H9 (cell line): ENCODE results near the gene CREB3L2. TPM values are rescaled to one million over a fixed set of nuclear protein-coding genes. Genes with fewer than 3 reads are reported as not detected.

Source experiments
- DNase-seq: peaks from one replicate; pipeline ENCODE4 v3.0.0-alpha.2; 2017
- H2AFZ ChIP-seq: one replicate; pipeline ENCODE4 v1.6.1; 2013; ENCODE audit warnings: mild to moderate bottlenecking, low read length, control low read depth, moderate library complexity
- H2AK5ac ChIP-seq: 2 replicates; pipeline ENCODE4 v1.6.1; 2013; ENCODE audit warnings: low read length, control low read depth, mixed read lengths; ENCODE audit not compliant: insufficient read length
- H2BK120ac ChIP-seq: one replicate; pipeline ENCODE4 v1.6.1; 2013; ENCODE audit warnings: low read depth, mild to moderate bottlenecking, low read length, control low read depth, inconsistent platforms; ENCODE audit not compliant: poor library complexity, severe bottlenecking
- H2BK12ac ChIP-seq: 2 replicates; pipeline ENCODE4 v1.6.1; 2013; ENCODE audit warnings: low read length, control low read depth, mixed read lengths, low read depth; ENCODE audit not compliant: insufficient read length
- H2BK15ac ChIP-seq: 2 replicates; pipeline ENCODE4 v1.6.1; 2013; ENCODE audit warnings: low read depth, low read length, control low read depth
- H2BK20ac ChIP-seq: one replicate; pipeline ENCODE4 v1.6.1; 2013; ENCODE audit warnings: low read depth, mild to moderate bottlenecking, low read length, control low read depth, inconsistent platforms; ENCODE audit not compliant: poor library complexity, severe bottlenecking
- H2BK5ac ChIP-seq: 2 replicates; pipeline ENCODE4 v1.6.1; 2013; ENCODE audit warnings: low read length, control low read depth, mixed read lengths; ENCODE audit not compliant: insufficient read length
- H3K14ac ChIP-seq: 2 replicates; pipeline ENCODE4 v1.6.1; 2013; ENCODE audit warnings: low read length, control low read depth; ENCODE audit not compliant: insufficient read depth
- H3K18ac ChIP-seq: 2 replicates; pipeline ENCODE4 v1.6.1; 2013; ENCODE audit warnings: low read depth, mild to moderate bottlenecking, mixed read lengths, low read length, control low read depth; ENCODE audit not compliant: insufficient read length
- H3K23ac ChIP-seq: 2 replicates; pipeline ENCODE4 v1.6.1; 2013; ENCODE audit warnings: low read length, control low read depth, mixed read lengths, low read depth; ENCODE audit not compliant: insufficient read length
- H3K23me2 ChIP-seq: 2 replicates; pipeline ENCODE4 v1.6.1; 2013; ENCODE audit warnings: low read depth, mild to moderate bottlenecking, mixed read lengths, low read length, control low read depth; ENCODE audit not compliant: insufficient read length, poor library complexity, severe bottlenecking
- H3K27ac ChIP-seq: 2 replicates; pipeline ENCODE4 v1.5.1; 2013; ENCODE audit warnings: low read length, control low read depth, mixed read lengths, low read depth; ENCODE audit not compliant: insufficient read length
- H3K27me3 ChIP-seq: 2 replicates; pipeline ENCODE4 v1.6.1; 2013; ENCODE audit warnings: low read length, control low read depth, inconsistent platforms; ENCODE audit not compliant: insufficient read depth
- H3K4ac ChIP-seq: 2 replicates; pipeline ENCODE4 v1.6.1; 2013; ENCODE audit warnings: low read depth, mild to moderate bottlenecking, control low read depth, inconsistent platforms, low read length, moderate library complexity
- H3K4me1 ChIP-seq: 2 replicates; pipeline ENCODE4 v1.6.1; 2013; ENCODE audit warnings: low read length, control low read depth, inconsistent platforms; ENCODE audit not compliant: insufficient read depth
- H3K4me2 ChIP-seq: 2 replicates; pipeline ENCODE4 v1.6.1; 2013; ENCODE audit warnings: low read length, control low read depth, mixed read lengths; ENCODE audit not compliant: insufficient read length, insufficient read depth
- H3K56ac ChIP-seq: 2 replicates; pipeline ENCODE4 v1.6.1; 2013; ENCODE audit warnings: low read depth, mild to moderate bottlenecking, mixed read lengths, low read length, control low read depth; ENCODE audit not compliant: insufficient read length
- H3K79me1 ChIP-seq: 2 replicates; pipeline ENCODE4 v1.6.1; 2013; ENCODE audit warnings: low read depth, mild to moderate bottlenecking, moderate library complexity, low read length, control low read depth, inconsistent platforms; ENCODE audit not compliant: insufficient read depth, poor library complexity, severe bottlenecking
- H3K79me2 ChIP-seq: 2 replicates; pipeline ENCODE4 v1.6.1; 2013; ENCODE audit warnings: low read length, control low read depth, inconsistent platforms; ENCODE audit not compliant: insufficient read depth
- H3K9ac ChIP-seq: 2 replicates; pipeline ENCODE4 v1.6.1; 2013; ENCODE audit warnings: low read length, control low read depth, mixed read lengths; ENCODE audit not compliant: insufficient read length; ENCODE audit errors: extremely low read depth
- H3K9me3 ChIP-seq: one replicate; pipeline ENCODE4 v1.6.1; 2013; ENCODE audit warnings: low read depth, low read length, inconsistent platforms; ENCODE audit not compliant: control insufficient read depth
- H3T11ph ChIP-seq: one replicate; pipeline ENCODE4 v1.6.1; 2013; ENCODE audit warnings: mild to moderate bottlenecking, low read length, control low read depth, inconsistent platforms
- H4K20me1 ChIP-seq: one replicate; pipeline ENCODE4 v1.6.1; 2013; ENCODE audit not compliant: control insufficient read depth, insufficient read length, insufficient read depth
- H4K5ac ChIP-seq: 2 replicates; pipeline ENCODE4 v1.6.1; 2013; ENCODE audit warnings: low read depth, mild to moderate bottlenecking, mixed read lengths, low read length, control low read depth; ENCODE audit not compliant: insufficient read length
- H4K8ac ChIP-seq: replicated peaks from 2 replicates; pipeline ENCODE4 v1.6.1; 2013; ENCODE audit warnings: low read length, control low read depth, mixed read lengths, low read depth; ENCODE audit not compliant: insufficient read length
- H4K91ac ChIP-seq: 2 replicates; pipeline ENCODE4 v1.6.1; 2013; ENCODE audit warnings: low read depth, mild to moderate bottlenecking, moderate library complexity, mixed read lengths, low read length, control low read depth; ENCODE audit not compliant: insufficient read length
- H3K27ac Mint-ChIP-seq, 3 experiments: 2 replicates in 2 of 3; 3 replicates in 1 of 3; pipeline ENCODE4 v1.8.0; 2020 to 2021; ENCODE audit warnings: mixed read lengths in 3 of 3, mild to moderate bottlenecking in 1 of 3, moderate library complexity in 1 of 3
- H3K27me3 Mint-ChIP-seq: 2 replicates; pipeline ENCODE4 v1.8.0; 2021; ENCODE audit warnings: low read depth, mild to moderate bottlenecking, moderate library complexity, mixed read lengths
- H3K36me3 Mint-ChIP-seq, 3 experiments: 2 replicates in 2 of 3; 3 replicates in 1 of 3; pipeline ENCODE4 v1.8.0; 2020 to 2021; ENCODE audit warnings: low read depth in 3 of 3, mixed read lengths in 3 of 3; ENCODE audit not compliant: insufficient read depth in 1 of 3
- H3K4me1 Mint-ChIP-seq, 2 experiments: 2 replicates each; pipeline ENCODE4 v1.8.0; 2020; ENCODE audit warnings: mixed read lengths in 2 of 2
- H3K4me3 Mint-ChIP-seq, 2 experiments: 2 replicates in 1 of 2; 3 replicates in 1 of 2; pipeline ENCODE4 v1.8.0; 2020 to 2021; ENCODE audit warnings: mild to moderate bottlenecking in 2 of 2, mixed read lengths in 2 of 2, moderate library complexity in 1 of 2
- H3K9me3 Mint-ChIP-seq, 2 experiments: 2 replicates in 1 of 2; 3 replicates in 1 of 2; pipeline ENCODE4 v1.8.0; 2020; ENCODE audit warnings: mild to moderate bottlenecking in 2 of 2, mixed read lengths in 2 of 2, moderate library complexity in 1 of 2
- WGBS: extraction: QIAGEN DNeasy Blood & Tissue Kit; methylation state at CpG from one replicate; pipeline ENCODE4 v1.1.7; 2013; ENCODE audit warnings: missing lambda C conversion rate, low lambda C conversion rate, mixed read lengths; ENCODE audit not compliant: insufficient read length; ENCODE audit errors: extremely low coverage; 5-methylcytosine and 5-hydroxymethylcytosine counted together
- total RNA-seq: library from RNA; stranded (reverse); gene quantifications from 2 replicates; pipeline ENCODE4 v1.2.1, GENCODE V29; 2021
- TF ChIP-seq, protein P1 (sequence below): fragments of 200-600 bp; sonication (generic); conservative IDR thresholded peaks from 3 replicates; pipeline ENCODE4 v1.8.0; 2021; ENCODE audit warnings: antibody characterized with exemption, mild to moderate bottlenecking

The CREB3L2 gene
- total RNA-seq, 1 experiment from 2014 or later = 60.7 TPM

DNA sequence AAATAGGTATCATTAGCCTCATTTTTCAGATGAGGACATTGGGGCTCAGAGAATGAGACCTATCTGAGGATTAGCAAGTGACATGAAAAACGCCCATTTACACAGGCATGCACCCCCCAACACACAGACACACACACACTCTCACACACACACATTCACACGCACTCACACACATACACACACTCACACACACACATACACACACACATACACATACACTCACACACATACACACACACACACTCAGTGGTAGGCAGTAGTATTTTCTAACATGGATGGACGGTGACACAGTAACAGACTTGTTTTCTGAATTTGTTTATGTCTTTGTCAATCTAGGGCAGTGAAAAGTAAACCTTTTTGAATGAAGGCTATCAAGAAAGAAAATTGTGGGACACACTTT lies 176.4 kb downstream of the CREB3L2 start:
- Histone ChIP-seq H4K5ac (no peak overlapping the region), H2BK20ac (no peak overlapping the region), H3K14ac (no peak overlapping the region), H3K23me2 (no peaks in the 10 kb centered on the region), H2AK5ac (no peak overlapping the region), H3K4me1 (peaks cover 2% of the 10 kb centered on the region; the same call in 1 of the 2 replicates), H4K8ac (no peak overlapping the region), H3K27me3 (no peaks in the 10 kb centered on the region), H2BK5ac (no peak overlapping the region), H2BK15ac (no peak overlapping the region), H3K4ac (no peak overlapping the region), H4K20me1 (no peaks in the 10 kb centered on the region), H3K9me3 (no peaks in the 10 kb centered on the region), H2BK120ac (no peak overlapping the region), H3K27ac (no peak overlapping the region), H2AFZ (no peak overlapping the region), H3K79me2 (no peaks in the 10 kb centered on the region), H3K56ac (no peak overlapping the region), H3K79me1 (no peaks in the 10 kb centered on the region), H2BK12ac (no peak overlapping the region), H4K91ac (no peak overlapping the region), H3K4me2 (no peak overlapping the region), H3K18ac (peak overlapping the region; percentile 57), H3T11ph (no peak overlapping the region), H3K9ac (no peak overlapping the region), H3K23ac (no peak overlapping the region)
- Mint-ChIP-seq H3K4me3 (no peak overlapping the region), H3K27ac (no peak overlapping the region), H3K27me3 (no peaks in the 10 kb centered on the region; the same call in 1 of the 2 replicates), H3K36me3 (peaks cover 0 to 2% (median 0%) of the 10 kb centered on the region in 3 experiments; a peak in 2 of 7 replicates), H3K4me1 (peaks cover 14% of the 10 kb centered on the region in 2 experiments), H3K9me3 (peaks cover 2% of the 10 kb centered on the region in 2 experiments; a peak in 2 of 5 replicates)
- TF ChIP-seq, protein P1, sequence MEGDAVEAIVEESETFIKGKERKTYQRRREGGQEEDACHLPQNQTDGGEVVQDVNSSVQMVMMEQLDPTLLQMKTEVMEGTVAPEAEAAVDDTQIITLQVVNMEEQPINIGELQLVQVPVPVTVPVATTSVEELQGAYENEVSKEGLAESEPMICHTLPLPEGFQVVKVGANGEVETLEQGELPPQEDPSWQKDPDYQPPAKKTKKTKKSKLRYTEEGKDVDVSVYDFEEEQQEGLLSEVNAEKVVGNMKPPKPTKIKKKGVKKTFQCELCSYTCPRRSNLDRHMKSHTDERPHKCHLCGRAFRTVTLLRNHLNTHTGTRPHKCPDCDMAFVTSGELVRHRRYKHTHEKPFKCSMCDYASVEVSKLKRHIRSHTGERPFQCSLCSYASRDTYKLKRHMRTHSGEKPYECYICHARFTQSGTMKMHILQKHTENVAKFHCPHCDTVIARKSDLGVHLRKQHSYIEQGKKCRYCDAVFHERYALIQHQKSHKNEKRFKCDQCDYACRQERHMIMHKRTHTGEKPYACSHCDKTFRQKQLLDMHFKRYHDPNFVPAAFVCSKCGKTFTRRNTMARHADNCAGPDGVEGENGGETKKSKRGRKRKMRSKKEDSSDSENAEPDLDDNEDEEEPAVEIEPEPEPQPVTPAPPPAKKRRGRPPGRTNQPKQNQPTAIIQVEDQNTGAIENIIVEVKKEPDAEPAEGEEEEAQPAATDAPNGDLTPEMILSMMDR = no peak
- DNase-seq = no peak
- 100% methylated on average over 1 of the region's 3 CpGs for WGBS

Other genes starting within 250 kb of the CREB3L2 start
- gene DGKI, start 155.1 kb downstream of the CREB3L2 start, total RNA-seq = 0.55 and 0.77 TPM in 2 replicates
- 0.31 and 0.48 TPM in 2 replicates for gene AKR1D1, start 74.4 kb upstream of the CREB3L2 start, total RNA-seq